ENCODE data around the gene OR9K2. TPM values are rescaled to one million over a fixed set of nuclear protein-coding genes. Genes with fewer than 3 reads are reported as not detected.

OR9K2 gene, protein sequence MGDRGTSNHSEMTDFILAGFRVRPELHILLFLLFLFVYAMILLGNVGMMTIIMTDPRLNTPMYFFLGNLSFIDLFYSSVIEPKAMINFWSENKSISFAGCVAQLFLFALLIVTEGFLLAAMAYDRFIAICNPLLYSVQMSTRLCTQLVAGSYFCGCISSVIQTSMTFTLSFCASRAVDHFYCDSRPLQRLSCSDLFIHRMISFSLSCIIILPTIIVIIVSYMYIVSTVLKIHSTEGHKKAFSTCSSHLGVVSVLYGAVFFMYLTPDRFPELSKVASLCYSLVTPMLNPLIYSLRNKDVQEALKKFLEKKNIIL
- not detected in 2 replicates for total RNA-seq

DNA sequence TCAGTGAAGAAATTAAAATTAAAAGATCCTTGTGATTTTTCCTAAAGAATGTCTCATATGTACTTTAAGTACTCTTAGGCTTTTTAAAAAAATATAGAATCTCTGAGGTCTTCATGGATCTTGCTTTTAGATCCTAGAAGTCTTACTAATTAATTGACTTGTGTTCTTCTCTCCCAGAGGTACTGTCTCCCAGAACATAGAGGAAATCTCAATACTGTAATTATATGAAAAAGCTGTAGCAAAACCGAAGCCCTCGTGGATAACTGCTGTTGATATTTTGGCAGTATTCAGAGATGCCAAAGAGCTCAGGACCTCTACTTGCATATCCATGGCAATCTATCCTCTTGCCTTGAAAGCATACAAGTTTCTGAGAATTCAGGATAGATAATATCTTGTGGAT is at the start of gene OR9K2:
OR9K2 (plus strand) TSS at position 301 of the 400 bp plus-strand sequence. CDS start 3,429 bp downstream, outside the sequence.
- no peak within 1 kb of the TSS for H3K27ac Mint-ChIP-seq
- ChIA-PET CTCF (no interaction called here), POLR2A (no interaction called here)
- H3K27me3 Mint-ChIP-seq: peaks cover 22% of the 10 kb centered on the region
- peaks cover 2% of the 10 kb centered on the region for H3K9me3 Mint-ChIP-seq
- DNase-seq (no peak), ATAC-seq (ENCODE audit: low read depth) (no peak)
- H3K4me3 Mint-ChIP-seq: no peak within 1 kb of the TSS
- H3K4me1 Mint-ChIP-seq: no peaks in the 10 kb centered on the region
- no peak for TF ChIP-seq CTCF (IDR thresholded peaks at IDR 0.05)
- intact Hi-C loops (cut with micrococcal nuclease): no loop called here
- no peaks in the 10 kb centered on the region for H3K36me3 Mint-ChIP-seq (ENCODE audit: low read depth)

GRCh38 chr12:55092579-55092978 is 33.6 kb upstream of the OR9K2 start:
- ChIA-PET POLR2A (no interaction called here), CTCF (no interaction called here)
- no peak for DNase-seq
- no peak overlapping the region for H3K4me3 Mint-ChIP-seq
- no peaks in the 10 kb centered on the region for H3K4me1 Mint-ChIP-seq
- ATAC-seq (ENCODE audit: low read depth): no peak
- no peak for TF ChIP-seq CTCF (IDR thresholded peaks at IDR 0.05)
- H3K9me3 Mint-ChIP-seq: no peaks in the 10 kb centered on the region
- peaks cover 12% of the 10 kb centered on the region for H3K27me3 Mint-ChIP-seq
- H3K27ac Mint-ChIP-seq: no peak overlapping the region
- intact Hi-C loops (cut with micrococcal nuclease): no loop called here
- no peaks in the 10 kb centered on the region for H3K36me3 Mint-ChIP-seq (ENCODE audit: low read depth)

GRCh38 chr12:55112378-55112875 is 13.8 kb upstream of the OR9K2 start:
- no peak for DNase-seq
- no peaks in the 10 kb centered on the region for H3K36me3 Mint-ChIP-seq (ENCODE audit: low read depth)
- no peak for ATAC-seq (ENCODE audit: low read depth)
- CTCF ChIA-PET: interaction anchor here (1.0 kb wide), 1 partner anchor 31 kb away, joined by 3 read pairs; no protein-coding TSS in a partner anchor
- peaks cover 2% of the 10 kb centered on the region for H3K9me3 Mint-ChIP-seq
- POLR2A ChIA-PET: no interaction called here
- no peaks in the 10 kb centered on the region for H3K4me1 Mint-ChIP-seq
- intact Hi-C loops (cut with micrococcal nuclease): no loop called here
- TF ChIP-seq CTCF (IDR thresholded peaks at IDR 0.05): no peak
- H3K4me3 Mint-ChIP-seq: no peak overlapping the region
- no peaks in the 10 kb centered on the region for H3K27me3 Mint-ChIP-seq
- no peak overlapping the region for H3K27ac Mint-ChIP-seq

GRCh38 chr12:55116152-55116551 is 10.1 kb upstream of the OR9K2 start:
- TF ChIP-seq CTCF (IDR thresholded peaks at IDR 0.05): no peak
- Mint-ChIP-seq H3K4me1 (no peaks in the 10 kb centered on the region), H3K9me3 (no peaks in the 10 kb centered on the region), H3K4me3 (no peak overlapping the region), H3K36me3 (ENCODE audit: low read depth) (no peaks in the 10 kb centered on the region), H3K27ac (no peak overlapping the region), H3K27me3 (peaks cover 6% of the 10 kb centered on the region)
- DNase-seq (no peak), ATAC-seq (ENCODE audit: low read depth) (no peak)
- intact Hi-C loops (cut with micrococcal nuclease): no loop called here
- ChIA-PET POLR2A (no interaction called here), CTCF (no interaction called here)

GRCh38 chr12:55132816-55133215 is 6.6 kb downstream of the OR9K2 start:
- ChIA-PET CTCF (no interaction called here), POLR2A (no interaction called here)
- Mint-ChIP-seq H3K4me1 (no peaks in the 10 kb centered on the region), H3K36me3 (ENCODE audit: low read depth) (no peaks in the 10 kb centered on the region), H3K9me3 (no peaks in the 10 kb centered on the region), H3K4me3 (no peak overlapping the region), H3K27ac (no peak overlapping the region), H3K27me3 (peaks cover 16% of the 10 kb centered on the region)
- ATAC-seq (ENCODE audit: low read depth) (no peak), DNase-seq (no peak)
- TF ChIP-seq CTCF (IDR thresholded peaks at IDR 0.05): no peak
- intact Hi-C loops (cut with micrococcal nuclease): no loop called here

Data from activated B cell treated with CpG ODN at 0.5 μM for 24 hours (primary cell).